Spleen (tissue), 11 donors: ENCODE data around the gene AMZ2. TPM values are rescaled to one million over a fixed set of nuclear protein-coding genes. Genes with fewer than 3 reads are reported as not detected.

ENCODE experiments used
- DNase-seq: peaks from one replicate; pipeline ENCODE4 v3.0.0-alpha.2; 2020
- H3K27ac ChIP-seq, 8 donors: fragments of 200-600 bp; sonication (generic) in 7 of 8; 1 replicate in 4 of 8; 2 replicates in 4 of 8; pipeline versions ENCODE4 v1.5.0 to v1.8.0; 2016 to 2021; ENCODE audit warnings: inconsistent platforms in 4 of 8, mild to moderate bottlenecking in 4 of 8, moderate library complexity in 1 of 8
- H3K27me3 ChIP-seq, 7 donors: fragments of 200-600 bp; sonication (generic) in 6 of 7; replicated peaks in 1 of 7; 1 replicate in 4 of 7; 2 replicates in 3 of 7; pipeline versions ENCODE4 v1.5.0 to v1.8.0; 2016 to 2021; ENCODE audit warnings: inconsistent platforms in 3 of 7, mild to moderate bottlenecking in 1 of 7
- H3K36me3 ChIP-seq, 6 donors: fragments of 200-600 bp; sonication (generic) in 5 of 6; 1 replicate in 4 of 6; 2 replicates in 2 of 6; pipeline versions ENCODE4 v1.5.0 to v1.8.0; 2016 to 2021; ENCODE audit warnings: inconsistent platforms in 2 of 6
- H3K4me1 ChIP-seq, 6 donors: fragments of 200-600 bp; sonication (generic) in 5 of 6; 1 replicate in 3 of 6; 2 replicates in 3 of 6; pipeline versions ENCODE4 v1.5.0 to v1.8.0; 2016 to 2021; ENCODE audit warnings: inconsistent platforms in 3 of 6
- H3K4me3 ChIP-seq, 8 donors: fragments of 200-600 bp; sonication (generic) in 7 of 8; 1 replicate in 4 of 8; 2 replicates in 4 of 8; pipeline versions ENCODE4 v1.5.0 to v1.8.0; 2016 to 2021; ENCODE audit warnings: inconsistent platforms in 4 of 8, mild to moderate bottlenecking in 4 of 8, moderate library complexity in 2 of 8
- H3K9me3 ChIP-seq, 8 donors: fragments of 200-600 bp; sonication (generic) in 7 of 8; 1 replicate in 4 of 8; 2 replicates in 4 of 8; pipeline versions ENCODE4 v1.5.0 to v1.8.0; 2016 to 2021; ENCODE audit warnings: inconsistent platforms in 4 of 8
- POLR2A ChIP-seq, 3 donors: fragments of 450-650 bp; IDR thresholded peaks; one replicate each; pipeline ENCODE4 v1.5.1; 2017; ENCODE audit warnings: antibody characterized with exemption in 3 of 3, mild to moderate bottlenecking in 1 of 3
- POLR2AphosphoS5 ChIP-seq, 3 donors: sonication (generic); formaldehyde crosslinking; IDR thresholded peaks; one replicate each; pipeline ENCODE4 v1.5.1; 2017; ENCODE audit warnings: antibody characterized with exemption in 3 of 3
- WGBS, 5 donors: extraction: QIAGEN DNeasy Blood & Tissue Kit in 3 of 5; methylation state at CpG; one replicate each; pipeline versions ENCODE4 v1.1.5 to v1.1.7; 2013 to 2018; 5-methylcytosine and 5-hydroxymethylcytosine counted together
- intact Hi-C: fragments of 100-400 bp; cut with DNase I; formaldehyde crosslinking; loops from one replicate; pipeline ENCODE4 v1.15.0; 2023; ENCODE audit warnings: low total_unique reads
- polyA plus RNA-seq, 3 donors: library from polyadenylated mRNA; stranded (reverse); fragments of 200-250 nt; gene quantifications; one replicate each; pipeline ENCODE4 v1.2.1, GENCODE V29; 2013
- total RNA-seq, 7 donors: library from RNA; depleted of rRNA in 3 of 7; stranded (reverse); fragments of >200 nt in 3 of 7; fragmentation: NEBNext Ultra II Directional in 4 of 7; extraction: Animal tissue kit (Norgen Biotek cat#: 25700) in 4 of 7; gene quantifications; one replicate each; pipeline versions ENCODE4 v1.1.0 to v1.2.1, GENCODE V29; 2016 to 2021
- TF ChIP-seq, protein P1 (sequence below), 11 experiments: fragments of 200-600 bp in 7 of 11; fragments of 450-650 bp in 4 of 11; sonication (generic) in 4 of 11; IDR thresholded peaks in 8 of 11; conservative IDR thresholded peaks in 3 of 11; 1 replicate in 7 of 11; 2 replicates in 4 of 11; pipeline versions ENCODE4 v1.4.0 to v1.8.0; 2016 to 2021; ENCODE audit warnings: antibody characterized with exemption in 11 of 11, inconsistent platforms in 4 of 11, mild to moderate bottlenecking in 1 of 11
- donor health status: healthy with polysubstance abuse.
- donor health status: DM: no; HTN: no; CAD: no; lungs with moderate emphysema.
- donor health status: DM: no; HTN: no; CAD: no.
- donor health status: Bipolar disorder and iron deficiency.
- donor health status: healthy.
- donor health status: DM: no; HTN: no; CAD: no.
- donor health status: DM: yes; HTN: yes; CAD: no.

AMZ2 gene
- total and polyA plus RNA-seq, 10 donors: 40.4 to 75.1 (median 51.7) TPM

DNA sequence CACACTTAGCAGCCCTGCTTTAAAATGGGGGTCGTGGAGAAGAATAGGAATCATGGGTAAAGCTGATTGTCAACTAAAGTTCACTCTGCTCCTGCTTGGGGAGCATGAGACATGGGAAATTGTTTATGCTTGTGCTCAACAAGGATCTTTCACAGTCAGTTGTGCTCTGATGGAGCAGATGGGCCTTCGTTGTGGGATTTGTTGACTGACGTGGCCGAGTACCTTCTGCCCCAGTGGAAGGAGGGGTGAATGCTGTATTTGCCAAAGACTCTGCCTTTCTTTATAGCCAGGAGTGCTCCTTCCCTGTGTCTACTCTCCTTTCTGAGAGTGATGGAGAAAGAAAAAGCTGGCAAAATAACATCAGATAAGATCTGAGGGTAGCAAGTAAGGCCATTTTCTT is 54.8 kb downstream of the AMZ2 start:
- TF ChIP-seq, protein P1, sequence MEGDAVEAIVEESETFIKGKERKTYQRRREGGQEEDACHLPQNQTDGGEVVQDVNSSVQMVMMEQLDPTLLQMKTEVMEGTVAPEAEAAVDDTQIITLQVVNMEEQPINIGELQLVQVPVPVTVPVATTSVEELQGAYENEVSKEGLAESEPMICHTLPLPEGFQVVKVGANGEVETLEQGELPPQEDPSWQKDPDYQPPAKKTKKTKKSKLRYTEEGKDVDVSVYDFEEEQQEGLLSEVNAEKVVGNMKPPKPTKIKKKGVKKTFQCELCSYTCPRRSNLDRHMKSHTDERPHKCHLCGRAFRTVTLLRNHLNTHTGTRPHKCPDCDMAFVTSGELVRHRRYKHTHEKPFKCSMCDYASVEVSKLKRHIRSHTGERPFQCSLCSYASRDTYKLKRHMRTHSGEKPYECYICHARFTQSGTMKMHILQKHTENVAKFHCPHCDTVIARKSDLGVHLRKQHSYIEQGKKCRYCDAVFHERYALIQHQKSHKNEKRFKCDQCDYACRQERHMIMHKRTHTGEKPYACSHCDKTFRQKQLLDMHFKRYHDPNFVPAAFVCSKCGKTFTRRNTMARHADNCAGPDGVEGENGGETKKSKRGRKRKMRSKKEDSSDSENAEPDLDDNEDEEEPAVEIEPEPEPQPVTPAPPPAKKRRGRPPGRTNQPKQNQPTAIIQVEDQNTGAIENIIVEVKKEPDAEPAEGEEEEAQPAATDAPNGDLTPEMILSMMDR (IDR thresholded peaks at IDR 0.05 in 8 of 11, conservative IDR thresholded peaks at IDR 0.05 in 3 of 11): no peak
- TF ChIP-seq POLR2AphosphoS5 (IDR thresholded peaks at IDR 0.05) (no peak), POLR2A (IDR thresholded peaks at IDR 0.05) (no peak)
- WGBS, 5 donors: 69 to 86% (median 79%) methylated on average over 4 of the region's 4 CpGs
- no peaks in the 10 kb centered on the region for H3K27me3 ChIP-seq
- peaks cover 0 to 8% (median 0%) of the 10 kb centered on the region in 6 donors for H3K36me3 ChIP-seq
- intact Hi-C loops: no loop called here
- H3K4me1 ChIP-seq: peaks cover 0 to 35% (median 9%) of the 10 kb centered on the region in 6 donors
- H3K27ac ChIP-seq: peak overlapping the region in 1 of 8 donors; percentile 5
- H3K9me3 ChIP-seq: no peaks in the 10 kb centered on the region
- DNase-seq: no peak
- H3K4me3 ChIP-seq: no peak overlapping the region

DNA sequence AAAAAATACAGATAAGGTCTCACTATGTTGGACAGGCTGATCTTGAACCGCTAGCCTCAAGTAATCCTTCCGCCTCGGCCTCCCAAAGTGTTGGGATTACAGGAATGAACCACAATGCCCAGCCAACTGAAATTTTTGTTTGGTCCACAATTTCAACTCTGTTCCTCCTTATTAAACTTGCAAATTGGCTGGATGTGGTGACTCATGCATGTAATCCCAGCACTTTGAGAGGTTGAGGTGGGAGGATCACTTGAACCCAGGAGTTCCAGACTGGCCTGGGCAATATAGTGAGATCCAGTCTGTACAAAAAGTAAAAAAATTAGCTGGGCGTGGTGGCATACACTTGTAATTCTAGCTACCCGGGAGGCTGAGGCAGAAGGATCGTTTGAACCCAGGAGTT is 56.9 kb downstream of the AMZ2 start:
- DNase-seq: no peak
- intact Hi-C loops: no loop called here
- TF ChIP-seq POLR2A (IDR thresholded peaks at IDR 0.05) (no peak), POLR2AphosphoS5 (IDR thresholded peaks at IDR 0.05) (no peak)
- TF ChIP-seq, protein P1 (IDR thresholded peaks at IDR 0.05 in 8 of 11, conservative IDR thresholded peaks at IDR 0.05 in 3 of 11): no peak
- H3K36me3 ChIP-seq: peaks cover 0 to 12% (median 0%) of the 10 kb centered on the region in 6 donors
- WGBS, 5 donors: 91 to 98% (median 96%) methylated on average over 6 of the region's 6 CpGs
- no peak overlapping the region for H3K4me3 ChIP-seq
- peak overlapping the region in 1 of 8 donors; percentile 32 for H3K27ac ChIP-seq
- no peaks in the 10 kb centered on the region for H3K9me3 ChIP-seq
- peaks cover 0 to 23% (median 2%) of the 10 kb centered on the region in 6 donors for H3K4me1 ChIP-seq
- H3K27me3 ChIP-seq: no peaks in the 10 kb centered on the region

DNA sequence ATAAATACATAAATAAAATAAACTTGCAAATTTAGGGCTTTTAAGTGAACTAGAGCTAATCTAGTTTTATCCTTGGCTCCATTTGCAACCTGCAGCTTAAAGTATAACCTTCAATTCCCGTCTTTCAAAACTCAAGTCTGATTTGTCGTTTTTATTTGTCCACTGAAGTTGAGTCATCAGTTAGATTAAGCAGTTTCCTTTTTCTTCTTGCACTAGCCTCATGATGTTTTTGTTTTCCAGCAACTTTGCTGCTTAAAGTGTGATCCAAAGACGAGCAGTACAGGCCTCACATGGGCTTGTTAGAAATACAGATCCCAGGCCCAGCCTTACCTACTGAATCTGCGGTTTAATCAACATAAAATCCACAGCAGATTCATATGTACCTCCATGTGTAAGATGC is 57.3 kb downstream of the AMZ2 start:
- WGBS, 5 donors: 71 to 83% (median 80%) methylated on average over 4 of the region's 4 CpGs
- H3K4me1 ChIP-seq: peaks cover 0 to 24% (median 2%) of the 10 kb centered on the region in 6 donors
- TF ChIP-seq, protein P1 (IDR thresholded peaks at IDR 0.05 in 8 of 11, conservative IDR thresholded peaks at IDR 0.05 in 3 of 11): no peak
- TF ChIP-seq POLR2AphosphoS5 (IDR thresholded peaks at IDR 0.05) (no peak), POLR2A (IDR thresholded peaks at IDR 0.05) (no peak)
- intact Hi-C loops: no loop called here
- no peak for DNase-seq
- no peak overlapping the region for H3K4me3 ChIP-seq
- H3K9me3 ChIP-seq: no peaks in the 10 kb centered on the region
- peak overlapping the region in 1 of 8 donors; percentile 32 for H3K27ac ChIP-seq
- H3K27me3 ChIP-seq: no peaks in the 10 kb centered on the region
- H3K36me3 ChIP-seq: peaks cover 0 to 12% (median 0%) of the 10 kb centered on the region in 6 donors

Other genes starting within 250 kb of the AMZ2 start
- 10 to 100 TPM; 22.1 to 49.2 (median 38.5) TPM for gene KPNA2, start 212.3 kb upstream of the AMZ2 start, total RNA-seq
- 10 to 100 TPM; 12.4 to 32.5 (median 31.4) TPM for gene KPNA2, start 212.3 kb upstream of the AMZ2 start, polyA plus RNA-seq
- 1 to 10 TPM; 4.4 to 8.7 (median 7.1) TPM for gene SLC16A6, start 43.1 kb downstream of the AMZ2 start, total RNA-seq
- gene SLC16A6, start 43.1 kb downstream of the AMZ2 start, polyA plus RNA-seq: 1 to 10 TPM; 1.5 to 2.1 (median 1.8) TPM
- gene ARSG, start 43.5 kb downstream of the AMZ2 start, total RNA-seq: 10 to 100 TPM; 10.4 to 24.3 (median 18.7) TPM
- 1 to 10 TPM; 1.5 to 2.3 (median 2.1) TPM for gene ARSG, start 43.5 kb downstream of the AMZ2 start, polyA plus RNA-seq
- gene WIPI1, start 209.5 kb downstream of the AMZ2 start, total RNA-seq: 10 to 100 TPM; 23.6 to 38.3 (median 27.8) TPM
- gene WIPI1, start 209.5 kb downstream of the AMZ2 start, polyA plus RNA-seq: 1 to 10 TPM; 7.2 to 9.5 (median 7.7) TPM